Neuronal stem cell (in vitro differentiated cells): ENCODE data around the gene SLC6A1.

ENCODE experiments used
- DNase-seq: peaks from one replicate; pipeline ENCODE4 v3.0.0-alpha.2; 2013; ENCODE audit warnings: low spot score
- H2AFZ ChIP-seq: one replicate; pipeline ENCODE4 v1.6.1; 2013; ENCODE audit warnings: mild to moderate bottlenecking, low read length, inconsistent platforms
- H2AK5ac ChIP-seq: 2 replicates; pipeline ENCODE4 v1.6.1; 2013; ENCODE audit warnings: low read depth, mild to moderate bottlenecking, inconsistent platforms, low read length, moderate library complexity, mixed read lengths
- H2BK120ac ChIP-seq: 2 replicates; pipeline ENCODE4 v1.6.1; 2013; ENCODE audit warnings: low read depth, mild to moderate bottlenecking, inconsistent platforms, low read length, moderate library complexity, mixed read lengths
- H2BK12ac ChIP-seq: one replicate; pipeline ENCODE4 v1.6.1; 2013; ENCODE audit warnings: low read length, inconsistent platforms
- H2BK15ac ChIP-seq: 2 replicates; pipeline ENCODE4 v1.6.1; 2013; ENCODE audit warnings: mild to moderate bottlenecking, low read length, inconsistent platforms, mixed read lengths
- H2BK5ac ChIP-seq: one replicate; pipeline ENCODE4 v1.6.1; 2013; ENCODE audit warnings: inconsistent platforms, mild to moderate bottlenecking, low read length, moderate library complexity
- H3K14ac ChIP-seq: one replicate; pipeline ENCODE4 v1.6.1; 2013; ENCODE audit warnings: low read length, inconsistent platforms
- H3K18ac ChIP-seq: 2 replicates; pipeline ENCODE4 v1.6.1; 2013; ENCODE audit warnings: low read length, inconsistent platforms
- H3K23ac ChIP-seq: 2 replicates; pipeline ENCODE4 v1.6.1; 2013; ENCODE audit warnings: low read depth, mild to moderate bottlenecking, mixed read lengths, low read length, inconsistent platforms; ENCODE audit not compliant: poor library complexity
- H3K27ac ChIP-seq: replicated peaks from 3 replicates; pipeline ENCODE4 v1.5.1; 2013; ENCODE audit warnings: low read length, inconsistent platforms
- H3K27me3 ChIP-seq, 3 experiments: 2 replicates each; pipeline ENCODE4 v1.6.1; 2013; ENCODE audit warnings: low read length in 3 of 3, mild to moderate bottlenecking in 2 of 3, inconsistent platforms in 1 of 3, low read depth in 1 of 3, mixed read lengths in 1 of 3, moderate library complexity in 1 of 3; ENCODE audit not compliant: control insufficient read depth in 3 of 3, insufficient read depth in 3 of 3
- H3K36me3 ChIP-seq, 2 donors: replicated peaks in 1 of 2; 2 replicates each; pipeline ENCODE4 v1.6.1; 2013; ENCODE audit warnings: low read length in 2 of 2; ENCODE audit not compliant: control insufficient read depth in 2 of 2, insufficient read depth in 2 of 2
- H3K4ac ChIP-seq: 2 replicates; pipeline ENCODE4 v1.6.1; 2013; ENCODE audit warnings: inconsistent platforms, mild to moderate bottlenecking, low read length, moderate library complexity
- H3K4me1 ChIP-seq, 2 donors: 1 replicate in 1 of 2; 2 replicates in 1 of 2; pipeline ENCODE4 v1.6.1; 2013; ENCODE audit warnings: low read length in 2 of 2, low read depth in 1 of 2; ENCODE audit not compliant: control insufficient read depth in 2 of 2, insufficient read depth in 1 of 2
- H3K4me2 ChIP-seq: one replicate; pipeline ENCODE4 v1.6.1; 2013; ENCODE audit warnings: mild to moderate bottlenecking, low read length, inconsistent platforms; ENCODE audit not compliant: insufficient read depth, poor library complexity, severe bottlenecking
- H3K4me3 ChIP-seq, 2 donors: 2 replicates each; pipeline ENCODE4 v1.5.1; 2013; ENCODE audit warnings: low read length in 2 of 2, mild to moderate bottlenecking in 2 of 2, inconsistent platforms in 1 of 2, moderate library complexity in 1 of 2
- H3K79me1 ChIP-seq: one replicate; pipeline ENCODE4 v1.6.1; 2013; ENCODE audit warnings: low read depth, mild to moderate bottlenecking, inconsistent platforms, low read length, moderate library complexity
- H3K9ac ChIP-seq: one replicate; pipeline ENCODE4 v1.6.1; 2013; ENCODE audit warnings: mild to moderate bottlenecking, low read depth, low read length, inconsistent platforms; ENCODE audit not compliant: poor library complexity
- H3K9me3 ChIP-seq, 2 donors: replicated peaks in 1 of 2; 2 replicates each; pipeline versions ENCODE3 to v1.6.1; 2013; ENCODE audit warnings: low read length in 2 of 2, mild to moderate bottlenecking in 2 of 2, inconsistent platforms in 1 of 2, low read depth in 1 of 2, mixed read lengths in 1 of 2, moderate library complexity in 1 of 2; ENCODE audit not compliant: control insufficient read depth in 2 of 2, insufficient read depth in 1 of 2
- H4K8ac ChIP-seq: one replicate; pipeline ENCODE4 v1.6.1; 2013; ENCODE audit warnings: low read depth, mild to moderate bottlenecking, inconsistent platforms, low read length, moderate library complexity
- H4K91ac ChIP-seq: one replicate; pipeline ENCODE4 v1.6.1; 2013; ENCODE audit warnings: low read length, low read depth, mild to moderate bottlenecking, inconsistent platforms; ENCODE audit not compliant: poor library complexity
- WGBS, 2 donors: extraction: QIAGEN DNeasy Blood & Tissue Kit; methylation state at CpG; one replicate each; pipeline ENCODE4 v1.1.7; 2013; ENCODE audit warnings: missing lambda C conversion rate in 2 of 2, mixed read lengths in 1 of 2; ENCODE audit not compliant: insufficient read length in 2 of 2, insufficient replicate concordance in 1 of 2; ENCODE audit errors: extremely low coverage in 2 of 2; 5-methylcytosine and 5-hydroxymethylcytosine counted together

Gene SLC6A1

DNA sequence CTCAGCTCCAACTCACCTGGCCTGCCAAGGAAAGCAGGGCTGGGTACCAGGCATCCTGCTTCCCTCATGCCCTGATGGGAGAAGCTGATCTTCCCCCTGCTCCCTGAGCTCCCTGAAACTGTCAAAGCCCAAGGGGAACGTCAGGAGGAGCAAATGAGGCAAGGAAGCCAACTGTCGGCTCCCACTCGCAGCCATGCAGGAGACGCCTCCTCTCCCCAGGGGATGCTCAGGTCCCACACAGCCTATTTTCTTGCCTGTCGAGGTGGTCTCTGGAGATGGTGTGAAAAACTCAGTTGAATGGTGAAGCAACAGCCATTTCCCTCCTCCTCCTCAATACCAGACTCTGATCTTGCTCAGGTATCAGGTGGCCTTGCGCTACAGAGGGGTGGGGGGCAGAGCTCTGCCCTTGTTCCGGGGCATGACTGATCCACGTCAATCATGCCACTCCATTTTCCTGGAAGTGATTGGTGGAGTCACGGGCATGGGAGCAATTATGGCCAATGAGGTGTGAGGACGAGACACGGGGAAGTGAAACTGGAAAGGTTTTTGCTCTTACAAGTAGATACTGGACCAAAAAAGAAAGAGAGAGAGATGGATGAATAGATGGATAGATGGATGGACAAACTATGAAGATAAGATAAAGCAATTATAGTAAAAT is 58.2 kb downstream of the SLC6A1 start:
- Histone ChIP-seq H2BK15ac (no peak overlapping the region), H3K23ac (no peak overlapping the region), H2BK5ac (no peak overlapping the region), H3K18ac (no peak overlapping the region), H4K91ac (no peak overlapping the region), H4K8ac (no peak overlapping the region), H3K4me1 (no peaks in the 10 kb centered on the region), H2AFZ (no peak overlapping the region), H2BK120ac (no peak overlapping the region), H3K4me3 (no peak overlapping the region), H2BK12ac (no peak overlapping the region), H3K4me2 (no peak overlapping the region), H3K4ac (no peak overlapping the region), H3K36me3 (no peaks in the 10 kb centered on the region), H3K79me1 (no peaks in the 10 kb centered on the region), H3K27me3 (peaks cover 0 to 4% (median 0%) of the 10 kb centered on the region in 3 experiments), H3K27ac (no peak overlapping the region), H3K14ac (peak overlapping the region; percentile 14), H2AK5ac (no peak overlapping the region), H3K9me3 (no peaks in the 10 kb centered on the region), H3K9ac (no peak overlapping the region)
- WGBS, 2 donors: no CpG with 5 or more reads among the region's 11 CpGs
- DNase-seq: no peak

- H3K23ac ChIP-seq: no peak overlapping the region
These were observed 61.5 kb downstream of the SLC6A1 start for GRCh38 chr3:11053926-11054503.

DNA sequence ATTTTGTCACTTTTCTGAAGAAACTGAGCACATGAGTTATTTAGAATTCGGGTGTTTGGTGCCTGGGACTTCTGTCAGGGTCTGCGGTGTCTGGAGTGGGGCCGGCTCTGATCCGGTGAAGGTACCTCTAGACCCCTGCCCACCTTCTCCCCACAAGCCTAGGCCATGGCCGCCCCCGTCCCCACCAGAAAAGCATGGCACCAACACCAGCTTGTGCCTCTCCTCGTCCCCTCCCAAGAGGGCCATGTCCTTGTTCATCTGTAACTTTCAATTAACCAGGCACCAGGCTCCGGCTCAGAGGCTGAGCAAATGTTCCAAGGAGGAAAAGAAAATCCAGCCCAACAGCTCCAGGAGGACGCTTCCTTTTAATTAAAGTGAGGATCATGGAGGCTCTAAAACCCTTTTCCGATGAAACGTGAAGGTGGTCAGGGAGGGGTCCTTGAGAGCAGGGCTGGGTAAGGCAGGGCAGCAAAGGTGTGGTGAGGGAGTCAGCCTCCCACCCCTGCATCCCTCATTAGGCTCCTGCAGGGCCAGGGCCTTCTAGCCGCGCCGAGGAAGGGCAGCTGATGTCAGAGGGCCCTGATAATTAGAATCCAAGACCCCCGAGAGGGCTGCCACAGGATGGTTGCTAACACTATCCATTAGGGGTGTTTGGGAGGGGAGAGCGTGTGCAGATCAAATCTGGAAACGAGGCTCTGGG is 62.3 kb downstream of the SLC6A1 start:
- H3K4ac ChIP-seq: no peak overlapping the region
- no peak overlapping the region for H4K91ac ChIP-seq
- H2BK5ac ChIP-seq: no peak overlapping the region
- H2BK12ac ChIP-seq: no peak overlapping the region
- no peaks in the 10 kb centered on the region for H3K36me3 ChIP-seq
- no peak overlapping the region for H2AK5ac ChIP-seq
- H3K18ac ChIP-seq: no peak overlapping the region
- H3K4me3 ChIP-seq: no peak overlapping the region
- no peak overlapping the region for H3K23ac ChIP-seq
- DNase-seq: no peak
- H4K8ac ChIP-seq: no peak overlapping the region
- H3K27ac ChIP-seq: no peak overlapping the region
- H3K9ac ChIP-seq: no peak overlapping the region
- H3K9me3 ChIP-seq: no peaks in the 10 kb centered on the region
- H3K4me2 ChIP-seq: no peak overlapping the region
- no peaks in the 10 kb centered on the region for H3K79me1 ChIP-seq
- no peak overlapping the region for H3K14ac ChIP-seq
- no peak overlapping the region for H2AFZ ChIP-seq
- H2BK15ac ChIP-seq: no peak overlapping the region
- no peaks in the 10 kb centered on the region for H3K4me1 ChIP-seq
- H3K27me3 ChIP-seq: peaks cover 0 to 2% (median 0%) of the 10 kb centered on the region in 3 experiments
- no peak overlapping the region for H2BK120ac ChIP-seq
- no CpG with 5 or more reads among the region's 17 CpGs for WGBS, 2 donors

More at GRCh38 chr3:11053926-11054503, 61.5 kb downstream of the SLC6A1 start:
- no peak overlapping the region for H3K4ac ChIP-seq
- H3K27ac ChIP-seq: no peak overlapping the region
- H3K18ac ChIP-seq: no peak overlapping the region
- no CpG with 5 or more reads among the region's 8 CpGs for WGBS, 2 donors
- H2BK5ac ChIP-seq: no peak overlapping the region
- H2AK5ac ChIP-seq: no peak overlapping the region
- no peak overlapping the region for H4K8ac ChIP-seq
- H3K79me1 ChIP-seq: no peaks in the 10 kb centered on the region
- H2BK12ac ChIP-seq: no peak overlapping the region
- no peak overlapping the region for H3K9ac ChIP-seq
- no peak for DNase-seq
- no peak overlapping the region for H3K4me3 ChIP-seq
- H3K36me3 ChIP-seq: no peaks in the 10 kb centered on the region
- H2BK120ac ChIP-seq: no peak overlapping the region
- no peak overlapping the region for H2BK15ac ChIP-seq
- no peaks in the 10 kb centered on the region for H3K9me3 ChIP-seq
- H3K14ac ChIP-seq: no peak overlapping the region
- H4K91ac ChIP-seq: no peak overlapping the region
- no peak overlapping the region for H2AFZ ChIP-seq
- peaks cover 0 to 6% (median 0%) of the 10 kb centered on the region in 3 experiments for H3K27me3 ChIP-seq
- no peak overlapping the region for H3K4me2 ChIP-seq
- H3K4me1 ChIP-seq: no peaks in the 10 kb centered on the region

GRCh38 chr3:11055496-11055895 is 62.9 kb downstream of the SLC6A1 start:
- Histone ChIP-seq H4K8ac (no peak overlapping the region), H3K4me3 (no peak overlapping the region), H2BK12ac (no peak overlapping the region), H3K18ac (no peak overlapping the region), H3K27me3 (peaks cover 0 to 6% (median under 1%) of the 10 kb centered on the region in 3 experiments), H2AFZ (no peak overlapping the region), H3K9me3 (no peaks in the 10 kb centered on the region), H3K27ac (no peak overlapping the region), H4K91ac (no peak overlapping the region), H3K23ac (no peak overlapping the region), H3K36me3 (no peaks in the 10 kb centered on the region), H2BK120ac (no peak overlapping the region), H3K14ac (no peak overlapping the region), H2BK5ac (no peak overlapping the region), H2AK5ac (no peak overlapping the region), H3K9ac (no peak overlapping the region), H3K4ac (no peak overlapping the region), H3K4me2 (no peak overlapping the region), H2BK15ac (no peak overlapping the region), H3K79me1 (no peaks in the 10 kb centered on the region), H3K4me1 (no peaks in the 10 kb centered on the region)
- DNase-seq: no peak
- WGBS, 2 donors: no CpG with 5 or more reads among the region's 10 CpGs
